Dermis blood vessel endothelial cell (primary cell): ENCODE measurements around the gene ZNF316. TPM values are rescaled to one million over a fixed set of nuclear protein-coding genes. Genes with fewer than 3 reads are reported as not detected.

Experiments used
- DNase-seq: peaks from one replicate; pipeline ENCODE4 v3.0.0; 2010
- total RNA-seq: library from RNA; depleted of rRNA; stranded (reverse); fragments of >200 nt; gene quantifications from 2 replicates; pipeline ENCODE4 v1.2.3, GENCODE V29; 2014

Gene ZNF316
- 18.4 and 25.9 TPM in 2 replicates for total RNA-seq

DNA sequence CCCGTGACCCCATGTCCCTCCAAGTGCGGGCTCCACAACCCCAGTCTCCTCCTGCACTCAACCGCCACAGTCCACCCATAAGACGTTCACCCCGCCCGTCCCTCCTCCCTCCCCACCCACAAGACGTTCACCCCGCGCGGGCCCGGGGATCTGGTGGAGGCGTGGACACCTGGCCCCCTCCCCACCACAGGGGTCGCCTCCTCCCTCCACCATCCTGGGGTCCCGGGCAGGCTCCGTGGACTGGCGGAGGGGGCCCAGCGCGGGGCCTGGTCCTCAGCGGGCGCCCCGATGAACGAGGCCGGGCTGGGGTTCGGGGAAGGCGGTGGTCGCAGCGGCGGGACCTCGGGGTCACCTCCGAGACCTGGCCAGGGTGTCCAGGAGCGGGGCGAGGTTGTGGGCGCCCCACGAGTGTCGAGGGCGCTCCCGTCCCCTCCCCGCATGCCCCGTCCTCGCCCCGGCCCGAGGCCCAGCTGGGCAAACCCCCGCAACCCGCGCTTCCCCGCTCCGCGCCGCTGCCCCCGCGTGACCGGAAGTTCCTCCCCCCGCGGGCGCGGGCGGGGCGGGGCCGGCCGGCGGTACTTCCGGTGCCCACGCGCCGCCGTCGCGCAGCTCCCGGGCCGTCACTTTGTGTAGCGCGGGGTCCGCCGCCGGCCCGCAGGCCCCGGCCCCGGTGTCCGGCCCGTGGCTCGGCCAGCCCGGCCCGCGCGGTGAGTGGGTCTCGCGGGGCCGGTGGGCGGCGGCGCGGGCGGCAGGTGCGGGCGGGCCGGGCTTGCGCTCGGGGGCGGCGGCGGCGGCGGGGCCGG, at the start of gene ZNF316:
TSS of gene ZNF316 (plus strand) at position 578 of the 803 bp plus-strand sequence. CDS start 5,092 bp downstream, outside the sequence.
- DNase-seq = peak; percentile 66

DNA sequence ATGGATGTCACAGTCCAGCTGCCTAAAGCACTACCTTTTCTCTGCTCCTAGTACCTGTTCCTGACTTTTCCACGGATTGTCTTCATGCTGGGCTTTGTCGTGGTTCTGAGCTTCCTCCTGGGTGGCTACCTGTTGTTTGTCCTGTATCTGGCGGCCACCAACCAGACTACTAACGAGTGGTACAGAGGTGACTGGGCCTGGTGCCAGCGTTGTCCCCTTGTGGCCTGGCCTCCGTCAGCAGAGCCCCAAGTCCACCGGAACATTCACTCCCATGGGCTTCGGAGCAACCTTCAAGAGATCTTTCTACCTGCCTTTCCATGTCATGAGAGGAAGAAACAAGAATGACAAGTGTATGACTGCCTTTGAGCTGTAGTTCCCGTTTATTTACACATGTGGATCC, 48.6 kb upstream of the ZNF316 start:
- no peak for DNase-seq

DNA sequence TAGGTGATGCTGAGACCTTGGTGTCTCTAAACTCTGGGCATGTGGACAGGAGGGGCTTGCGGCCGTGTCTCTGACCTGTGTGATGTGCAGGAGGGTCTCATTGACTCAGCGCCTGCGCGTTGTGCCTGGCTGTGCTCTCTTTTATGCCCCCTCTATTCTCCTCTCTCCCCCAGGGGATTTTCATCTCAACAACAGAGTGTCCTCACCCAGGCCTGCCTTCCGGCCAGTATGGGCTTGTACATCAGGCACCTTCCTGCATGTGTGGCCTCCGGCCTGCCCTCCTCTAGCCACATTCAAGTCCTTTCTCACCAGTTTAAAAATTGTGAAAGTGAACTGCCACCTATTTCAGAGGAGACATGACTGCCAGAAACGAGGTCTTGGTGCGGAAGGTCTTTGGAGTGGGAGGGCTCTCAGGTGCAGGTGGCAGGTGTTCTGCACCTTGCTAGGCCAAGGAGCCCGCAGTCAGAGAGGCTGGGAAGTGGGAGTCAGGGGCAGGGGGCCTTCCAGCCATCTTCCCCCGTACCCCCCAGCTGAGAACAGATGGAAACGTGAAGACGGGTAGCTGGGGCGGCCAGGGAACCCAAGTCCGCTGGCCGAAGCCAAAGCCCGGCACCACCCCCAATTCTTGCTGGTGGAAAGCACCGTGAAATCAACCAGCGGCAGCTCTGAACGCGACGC, 47.8 kb upstream of the ZNF316 start:
- no peak for DNase-seq

DNA sequence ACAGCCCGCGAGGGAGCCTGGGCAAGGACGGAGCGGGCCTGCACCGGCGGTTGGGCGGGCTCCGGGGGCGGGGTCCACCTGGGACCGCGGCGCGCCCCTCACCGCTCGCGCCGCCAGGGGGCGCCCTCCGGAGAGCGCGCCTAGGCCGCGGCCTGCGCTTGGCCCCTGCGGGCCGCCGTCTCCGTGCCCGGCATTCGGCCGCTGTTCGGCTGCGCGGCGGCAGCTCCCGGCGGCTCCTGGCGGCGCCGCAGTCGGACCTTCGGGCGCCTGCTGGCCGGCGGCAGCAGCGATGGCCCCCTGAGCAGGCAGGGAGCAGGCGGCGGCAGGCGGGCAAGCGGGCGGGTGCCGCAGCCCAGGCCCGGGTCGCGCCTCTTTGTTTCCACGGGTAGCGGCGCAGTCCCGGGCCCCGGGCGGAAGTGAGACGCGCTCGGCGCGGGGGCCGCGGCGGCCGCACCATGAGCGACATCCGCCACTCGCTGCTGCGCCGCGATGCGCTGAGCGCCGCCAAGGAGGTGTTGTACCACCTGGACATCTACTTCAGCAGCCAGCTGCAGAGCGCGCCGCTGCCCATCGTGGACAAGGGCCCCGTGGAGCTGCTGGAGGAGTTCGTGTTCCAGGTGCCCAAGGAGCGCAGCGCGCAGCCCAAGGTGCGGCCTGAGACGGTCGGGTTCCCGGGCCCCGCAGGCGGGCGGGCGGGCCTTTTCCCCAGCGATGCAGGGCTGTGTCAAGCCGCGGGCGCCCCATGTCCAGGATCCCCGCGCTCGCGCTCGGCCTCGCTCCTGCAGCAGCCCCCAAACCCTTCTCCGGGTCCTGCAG, 47.1 kb upstream of the ZNF316 start, which contains the start of gene INTS15:
TSS of gene INTS15 (plus strand) at position 193 of the 816 bp plus-strand sequence. CDS start at position 456, 263 bp downstream.
- DNase-seq = peak; percentile 88

DNA sequence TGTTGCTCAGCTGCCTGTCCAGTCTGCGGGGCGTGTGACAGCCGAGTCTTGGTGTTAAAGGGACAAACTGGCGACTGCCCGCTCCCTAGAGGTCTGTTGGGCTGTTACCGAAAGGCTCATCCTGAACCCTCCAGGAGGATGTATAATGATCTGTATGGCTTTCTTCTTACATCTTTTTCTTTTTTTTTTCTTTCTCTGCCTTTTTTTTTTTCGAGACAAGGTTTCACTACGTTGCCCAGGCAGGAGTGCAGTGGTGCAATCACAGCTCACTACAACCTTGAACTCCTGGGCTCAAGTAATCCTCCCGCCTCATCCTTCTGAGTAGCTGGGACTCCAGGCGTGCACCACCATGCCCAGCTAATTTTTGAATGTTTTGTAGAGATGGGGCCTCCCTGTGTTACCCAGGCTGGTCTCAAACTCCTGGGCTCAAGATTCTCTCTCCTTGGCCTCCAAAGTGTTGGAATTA, 46.4 kb upstream of the ZNF316 start:
- DNase-seq = no peak

DNA sequence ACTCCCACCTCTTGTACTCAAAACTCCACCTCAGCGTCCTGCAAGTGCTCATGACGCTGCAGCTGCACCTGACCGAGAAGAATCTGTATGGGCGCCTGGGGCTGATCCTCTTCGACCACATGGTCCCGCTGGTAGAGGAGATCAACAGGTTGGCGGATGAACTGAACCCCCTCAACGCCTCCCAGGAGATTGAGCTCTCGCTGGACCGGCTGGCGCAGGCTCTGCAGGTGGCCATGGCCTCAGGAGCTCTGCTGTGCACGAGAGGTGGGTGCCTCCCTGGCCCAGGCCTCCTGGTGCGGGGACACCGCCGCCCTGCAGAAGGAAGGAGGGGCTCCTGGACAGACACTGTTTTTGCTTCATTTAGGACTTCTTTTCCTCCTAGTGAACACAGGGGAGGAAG, 37.0 kb upstream of the ZNF316 start:
- no peak for DNase-seq

DNA sequence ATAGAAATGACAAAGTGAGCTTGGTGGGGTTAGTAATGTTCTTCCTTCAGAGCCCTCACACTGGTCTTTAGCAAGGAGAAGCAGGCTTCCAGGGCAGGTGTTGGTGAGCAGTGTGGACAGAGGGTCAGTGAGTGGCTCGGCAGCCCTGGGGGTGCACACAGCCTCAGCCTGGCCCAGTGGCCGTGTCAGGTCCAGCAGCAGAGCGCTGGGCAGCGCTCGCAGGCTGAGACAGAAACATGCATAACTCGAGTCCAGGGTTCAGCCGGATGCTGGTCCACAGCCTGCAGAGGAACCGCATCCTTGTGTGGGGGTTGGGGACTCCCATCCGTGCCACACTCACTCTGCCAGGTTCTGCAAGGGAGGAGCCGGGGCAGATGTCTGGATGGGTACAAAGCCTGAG, 32.7 kb upstream of the ZNF316 start:
- DNase-seq = no peak

DNA sequence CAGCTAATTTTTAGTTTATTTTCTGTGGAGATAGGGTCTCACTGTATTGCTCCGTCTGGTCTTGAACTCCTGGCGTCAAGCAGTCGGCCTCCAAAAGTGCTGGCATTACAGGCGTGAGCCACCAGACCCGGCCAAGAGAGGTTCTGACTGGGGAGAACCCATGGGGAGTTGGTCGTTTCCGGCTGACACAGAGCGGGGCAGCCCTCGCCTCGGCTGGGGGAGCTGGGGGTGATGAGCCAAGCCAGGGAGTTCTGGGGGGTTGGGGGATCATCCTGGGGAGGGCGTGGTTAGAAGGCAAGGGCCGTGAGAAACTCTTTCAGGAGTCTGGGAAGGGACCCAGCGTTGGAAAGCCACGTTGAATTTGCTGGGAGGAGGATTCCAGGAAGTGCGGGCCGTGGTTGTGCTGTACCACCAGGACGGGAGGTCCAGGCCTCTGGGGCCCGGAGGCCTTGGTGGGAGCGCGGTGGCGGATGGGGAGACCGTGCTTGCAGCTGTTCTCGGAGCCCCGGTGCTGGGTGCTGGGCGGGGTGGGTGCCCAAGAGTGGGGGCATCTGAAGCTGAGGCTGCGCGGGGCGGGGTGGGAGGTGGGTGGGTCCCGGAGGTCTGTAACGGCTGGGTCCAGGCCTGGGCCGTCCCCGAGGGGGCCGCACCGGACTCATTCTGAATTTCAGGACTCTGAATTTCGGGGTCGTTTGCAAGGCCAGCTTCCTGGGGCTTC, 30.1 kb upstream of the ZNF316 start:
- DNase-seq = no peak

DNA sequence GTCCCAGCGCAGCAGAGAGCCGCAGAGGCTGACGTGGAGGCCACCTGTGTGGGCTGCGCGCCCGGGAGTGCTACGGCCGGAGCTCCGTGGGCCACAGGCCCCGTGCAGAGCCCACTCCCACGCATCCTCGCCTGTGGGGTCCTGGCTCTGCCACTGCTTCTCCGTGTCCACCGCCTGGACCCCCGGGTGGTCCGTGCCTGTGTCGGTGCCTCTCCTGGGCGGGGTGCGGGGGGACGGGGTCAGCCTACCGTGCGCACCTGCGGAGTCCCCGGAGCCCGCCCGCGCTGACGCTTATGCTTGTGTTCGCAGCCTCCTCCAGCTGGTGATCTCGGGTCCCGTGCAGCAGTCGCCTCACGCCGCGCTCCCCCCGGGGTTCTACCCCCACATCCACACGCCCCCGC, 29.5 kb upstream of the ZNF316 start:
- DNase-seq = no peak

DNA sequence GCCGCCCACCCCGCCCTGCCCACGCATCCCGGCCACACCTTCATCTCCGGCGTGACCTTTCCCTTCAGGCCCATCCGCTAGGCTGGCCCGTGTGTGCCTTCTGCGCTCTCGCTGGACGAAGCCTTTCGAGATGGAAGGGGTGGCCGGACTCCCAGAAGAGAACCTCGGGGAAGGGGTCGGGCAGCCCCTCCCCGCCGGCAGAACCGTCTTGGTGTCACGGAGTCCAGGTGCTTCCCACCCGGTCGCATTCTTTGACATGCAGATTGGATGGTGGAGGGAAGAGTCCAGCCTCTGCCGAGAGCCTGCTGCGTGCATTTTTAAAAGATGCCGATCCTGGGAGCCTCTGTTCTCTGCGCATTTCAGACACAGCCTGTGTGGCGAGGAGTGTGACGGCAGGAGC, 29.0 kb upstream of the ZNF316 start:
- no peak for DNase-seq

DNA sequence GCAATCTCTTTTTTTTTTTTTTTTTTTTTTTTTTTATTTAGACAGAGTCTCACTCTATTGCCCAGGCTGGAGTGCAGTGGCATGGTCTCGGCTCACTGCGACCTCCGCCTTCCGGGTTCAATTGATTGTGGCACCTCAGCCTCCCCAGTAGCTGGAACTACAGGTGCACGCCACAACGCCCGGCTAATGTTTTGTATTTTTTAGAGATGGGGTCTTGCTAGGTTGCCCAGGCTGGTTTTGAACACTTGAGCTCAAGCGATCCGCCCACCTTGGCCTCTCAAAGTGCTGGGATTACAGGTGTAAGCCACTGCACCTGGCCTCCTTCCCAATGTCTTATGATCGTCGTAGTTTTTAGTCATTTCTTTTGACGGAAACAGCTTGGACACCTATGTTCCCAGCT, 28.3 kb upstream of the ZNF316 start:
- no peak for DNase-seq

DNA sequence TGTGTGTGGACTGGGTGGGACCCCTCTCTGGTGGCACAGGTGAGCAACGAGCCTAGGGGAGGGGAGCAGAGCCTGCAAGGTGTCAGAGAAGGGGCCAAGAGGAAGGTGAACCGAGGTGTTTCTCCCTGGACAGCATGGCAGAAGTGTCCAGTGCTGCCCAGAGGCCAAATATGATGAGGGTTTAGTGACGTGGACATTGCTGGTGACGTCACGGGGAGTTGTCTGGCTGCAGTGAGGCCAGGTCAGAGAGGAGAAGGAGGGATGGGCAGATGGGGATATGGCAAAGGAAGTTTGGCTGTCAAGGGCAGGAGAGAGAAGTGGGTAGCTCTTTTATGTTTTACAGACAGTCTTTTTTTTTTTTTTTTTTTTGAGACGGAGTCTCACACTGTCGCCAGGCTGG, 24.3 kb upstream of the ZNF316 start:
- DNase-seq = no peak

DNA sequence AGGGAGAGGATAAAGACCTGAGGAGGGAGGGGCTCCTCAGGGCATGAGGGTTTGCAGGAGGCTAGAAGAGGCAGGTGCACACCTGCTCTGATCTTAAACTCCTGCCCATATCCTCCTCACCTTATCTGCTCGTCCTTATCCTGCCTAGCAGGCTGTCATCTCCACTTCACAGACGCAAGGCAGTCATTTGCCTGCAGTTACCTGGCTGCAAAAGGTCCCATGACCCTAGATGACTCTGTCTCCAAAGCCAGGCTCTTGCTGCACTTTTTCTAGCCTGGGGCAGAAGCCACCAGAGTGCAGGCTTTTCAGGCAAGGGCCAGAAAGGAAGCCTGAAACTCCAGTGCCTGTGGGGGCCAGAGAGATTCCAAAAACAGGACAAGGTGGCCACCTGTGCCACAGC, 23.4 kb upstream of the ZNF316 start:
- DNase-seq = no peak

DNA sequence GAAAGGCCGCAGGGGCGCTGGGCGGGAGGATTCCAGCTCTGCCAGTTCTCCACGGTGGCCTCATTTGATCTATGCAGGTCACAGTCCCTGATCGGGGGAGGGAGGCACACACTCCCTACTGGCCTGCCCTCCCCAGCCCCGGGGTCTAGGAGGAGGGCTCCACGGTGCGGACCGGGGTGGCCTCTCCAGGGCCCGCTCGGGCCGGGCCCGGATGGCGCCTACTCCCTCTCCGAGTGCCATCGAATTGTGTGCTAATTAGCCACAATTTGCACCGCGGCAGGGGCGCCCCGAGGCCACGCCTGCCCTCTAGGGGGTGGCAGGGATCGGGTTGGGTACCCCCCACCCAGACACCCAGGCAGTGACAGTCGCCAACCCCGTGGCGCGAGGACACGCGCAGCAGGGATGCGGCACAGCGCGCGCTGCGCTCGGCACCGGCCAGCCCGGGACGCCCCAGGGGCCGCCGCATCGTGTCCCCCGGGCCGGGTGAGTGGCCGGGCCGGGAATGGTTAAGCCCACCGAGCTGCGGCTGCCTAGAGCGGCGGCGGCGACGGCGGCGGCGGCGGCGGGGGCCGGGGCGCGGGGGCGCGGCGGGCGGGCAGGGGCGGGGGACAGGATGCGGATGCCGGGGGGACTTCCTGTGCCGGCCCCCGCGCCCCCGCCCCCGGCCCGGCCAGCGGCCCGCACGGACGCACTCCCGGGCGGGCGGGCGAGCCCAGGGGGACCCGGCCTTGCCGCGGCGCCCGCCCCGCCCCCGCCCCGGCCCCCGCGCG, 22.0 kb upstream of the ZNF316 start, which contains the start of gene ZNF853:
TSS of gene ZNF853 (plus strand) at position 658 of the 770 bp plus-strand sequence. CDS start 565 bp downstream, outside the sequence.
- no peak for DNase-seq

DNA sequence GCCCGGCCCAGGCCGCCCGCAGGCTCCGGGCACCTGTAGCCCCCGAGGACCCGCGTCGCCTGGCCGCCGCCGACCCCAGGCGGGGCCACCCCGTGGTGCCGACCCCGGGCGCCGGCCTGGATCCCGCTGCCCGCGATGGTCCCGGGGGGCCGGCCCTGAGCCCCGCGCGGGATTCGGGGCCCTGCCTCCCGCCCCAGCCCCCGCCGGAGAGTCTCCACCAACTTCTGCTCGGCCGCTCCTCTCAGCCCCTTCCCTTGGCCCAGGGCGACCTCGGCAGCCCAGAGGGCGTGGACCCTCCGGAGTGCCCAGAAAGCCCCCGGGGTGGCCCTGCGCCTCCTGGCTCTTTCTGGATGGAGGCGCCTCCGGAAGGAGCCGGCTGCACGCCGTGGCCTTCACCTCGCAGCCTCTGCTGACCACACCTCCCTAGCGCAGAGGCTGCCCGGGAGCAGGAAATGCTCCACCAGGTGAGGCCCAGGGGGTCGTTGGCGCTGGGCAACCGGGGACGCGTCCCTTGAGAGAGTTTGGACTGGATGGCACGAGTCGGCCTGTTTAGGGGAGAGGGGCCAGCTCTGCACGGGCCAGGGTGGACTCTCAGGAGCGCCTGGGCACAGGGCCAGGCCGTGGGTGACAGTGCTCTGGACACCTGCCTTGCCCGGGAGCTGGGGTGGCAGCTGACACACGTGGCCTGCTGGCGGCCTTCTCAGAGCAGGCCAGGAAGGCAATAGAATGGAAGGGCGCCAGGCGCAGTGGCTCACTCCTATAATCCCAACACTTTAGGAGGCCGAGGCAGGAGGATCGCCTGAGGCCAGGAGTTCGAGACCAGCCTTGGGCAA, 21.2 kb upstream of the ZNF316 start:
- no peak for DNase-seq

DNA sequence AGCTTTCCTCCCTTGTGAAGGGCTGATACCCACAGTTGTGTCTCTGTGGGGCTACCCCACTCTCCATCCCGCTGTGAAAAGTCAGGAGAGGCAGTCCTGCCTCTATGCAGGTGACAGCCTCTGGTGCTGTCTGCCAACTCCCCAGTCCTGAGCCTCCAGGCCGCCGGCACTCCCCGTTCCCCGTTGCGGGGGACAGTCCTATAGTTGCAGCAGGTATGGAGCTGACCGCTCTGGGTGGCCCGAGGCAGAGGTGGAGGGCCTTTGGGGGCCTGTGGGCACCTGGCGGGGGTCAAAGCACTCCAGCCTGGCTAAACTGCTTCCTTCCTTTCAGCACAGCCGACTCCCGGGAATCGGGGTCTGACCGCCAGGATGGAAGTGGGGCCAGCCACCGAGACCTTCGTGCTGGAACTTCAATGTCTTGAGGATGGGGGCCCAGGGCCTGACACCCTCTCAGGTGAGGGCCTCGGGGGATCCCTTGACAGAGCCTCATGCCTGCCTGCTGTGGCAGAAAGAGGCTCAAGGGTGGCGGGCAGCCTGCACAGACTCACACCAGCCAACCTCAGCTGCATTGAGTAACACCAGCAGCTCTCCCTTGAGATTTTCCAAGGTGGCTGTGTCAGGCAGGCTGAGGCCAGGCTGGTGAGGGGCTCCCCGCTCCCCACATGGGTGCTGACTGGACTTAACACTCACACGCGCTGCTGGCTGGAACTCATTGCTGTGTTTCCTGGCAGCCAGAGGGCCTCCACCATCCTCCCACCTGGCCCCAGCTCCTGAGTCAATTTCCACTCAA, 20.1 kb upstream of the ZNF316 start:
- no peak for DNase-seq

DNA sequence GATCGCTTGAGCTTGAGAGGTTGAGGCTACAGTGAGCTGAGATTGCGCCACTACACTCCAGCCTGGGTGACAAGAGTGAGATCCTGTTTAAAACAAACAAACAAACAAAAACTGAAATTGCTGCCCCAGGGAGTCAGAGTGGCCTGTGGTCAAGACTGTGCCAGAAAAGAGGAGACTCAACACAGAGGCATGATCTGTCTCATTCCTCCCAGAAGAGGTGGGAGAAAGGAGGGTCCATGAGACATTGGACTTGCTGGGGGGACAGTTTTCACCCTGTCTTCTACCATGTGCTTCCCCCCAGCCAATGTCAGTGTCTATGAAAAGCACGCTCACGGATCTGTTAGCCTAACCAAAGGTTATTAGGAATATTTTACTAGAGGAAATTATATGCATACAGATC, 18.5 kb upstream of the ZNF316 start:
- no peak for DNase-seq

DNA sequence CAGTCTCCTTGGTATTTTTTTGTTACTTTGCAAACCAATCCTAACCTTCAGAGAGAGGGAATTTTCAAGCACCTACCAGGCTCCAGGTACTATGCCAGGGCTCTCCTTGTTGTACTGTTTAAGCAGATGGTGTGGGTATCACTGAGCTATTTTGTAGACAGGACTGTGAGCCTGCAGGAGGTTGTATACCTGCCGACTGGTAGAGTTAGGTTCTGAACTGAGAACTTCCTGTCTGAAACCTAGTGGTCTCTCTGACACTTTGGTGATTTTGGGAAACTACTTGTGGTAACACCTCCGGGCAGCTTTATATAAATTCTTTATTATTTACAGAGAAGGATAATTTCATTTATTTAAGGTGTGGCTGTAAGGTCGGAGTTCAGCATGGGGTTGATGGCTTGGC, 17.2 kb upstream of the ZNF316 start:
- no peak for DNase-seq
